Left colon (tissue), 2 donors: ENCODE measurements around the gene TAF7L. TPM values are rescaled to one million over a fixed set of nuclear protein-coding genes. Genes with fewer than 3 reads are reported as not detected.
"Not testable (repeated sequence)": the region's sequence is repeated elsewhere in the genome, so short reads cannot be mapped to it uniquely, and the experiment has no call there.

Experiments used
- ATAC-seq: fragments of 200-7000 bp; cut with Tn5 transposase; one replicate; pipeline ENCODE4 v1.9.1; 2020; ENCODE audit warnings: mild to moderate bottlenecking, moderate library complexity
- DNase-seq, 2 donors: peaks; one replicate each; pipeline ENCODE4 v3.0.0-alpha.2; 2020
- intact Hi-C, 2 donors: fragments of 100-400 bp; cut with DNase I in 1 of 2; cut with micrococcal nuclease in 1 of 2; formaldehyde crosslinking; loops; one replicate each; pipeline versions ENCODE4 v1.11.2 to v1.14.0; 2022; cut with DNase I, micrococcal nuclease
- long read RNA-seq: library from polyadenylated mRNA; unstranded; transcript quantifications from one replicate; pipeline ENCODE4 v2.0.0, GENCODE V29; 2021
- total RNA-seq, 2 donors: library from RNA; stranded (reverse); fragmentation: NEBNext Ultra II Directional; extraction: Animal tissue kit (Norgen Biotek cat#: 25700); gene quantifications; one replicate each; pipeline ENCODE4 v1.2.1, GENCODE V29; 2021
- donor health status: DM: no; HTN: no; CAD: no.
- donor health status: DM: yes; HTN: yes; CAD: no.

Gene TAF7L
- under 1 TPM in 1 of 2 donors, not detected in 1; 0.20 TPM for total RNA-seq
- long read RNA-seq, result 0 reads

DNA sequence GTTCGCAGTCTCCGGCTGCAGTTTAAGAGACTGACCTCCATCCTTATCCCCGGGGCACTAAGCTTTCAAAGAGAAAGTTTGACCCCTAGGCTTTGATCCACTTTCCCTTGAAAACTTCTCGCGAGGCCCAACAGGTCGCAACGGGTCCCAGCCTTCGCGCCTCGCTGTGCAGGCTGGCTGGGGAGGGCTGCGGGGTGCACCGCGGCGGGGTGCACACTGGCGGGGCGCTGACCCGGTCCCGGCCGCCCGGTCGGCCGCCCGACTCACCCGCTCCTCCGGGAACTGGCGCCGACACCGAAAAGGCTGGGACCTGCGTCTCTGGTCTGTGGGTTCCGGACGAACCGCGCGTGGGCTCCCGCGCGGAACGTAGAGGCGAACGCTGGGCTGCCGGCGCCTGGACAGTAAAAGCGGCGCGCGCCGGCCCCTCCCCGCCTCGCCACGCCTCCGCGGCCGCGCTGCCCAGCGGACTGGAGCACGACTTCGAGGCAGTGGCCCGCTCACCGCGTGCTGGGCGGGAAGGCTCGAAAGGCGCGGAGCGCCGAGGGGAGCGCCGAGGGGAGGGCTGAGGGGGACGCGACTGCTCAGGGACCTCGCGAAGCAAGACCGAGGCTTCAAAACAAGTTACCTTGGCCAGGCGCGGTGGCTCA is at the start of gene TAF7L:
TSS of gene TAF7L (minus strand) at position 378 of the 647 bp plus-strand sequence. CDS start 3,791 bp downstream, outside the sequence.
- DNase-seq (no peak), ATAC-seq (peak; percentile 46)
- intact Hi-C loops, result no loop called here

- DNase-seq, result no peak
These were observed 46.7 kb upstream of the TAF7L start for GRCh38 chrX:101337776-101338271.

GRCh38 chrX:101334310-101334709 is 43.2 kb upstream of the TAF7L start:
- DNase-seq, intact Hi-C loops, ATAC-seq: not testable (repeated sequence)

More at GRCh38 chrX:101337776-101338271, 46.7 kb upstream of the TAF7L start:
- intact Hi-C loops, result no loop called here
- no peak for ATAC-seq

- DNase-seq (peak; percentile 29 to 52), ATAC-seq (peak; percentile 85)
- intact Hi-C loops, result not testable (repeated sequence)
These were observed 35.5 kb upstream of the TAF7L start for GRCh38 chrX:101326600-101326999.

- DNase-seq (no peak), ATAC-seq (no peak)
- intact Hi-C loops, result no loop called here
These were observed 12.7 kb upstream of the TAF7L start for GRCh38 chrX:101303790-101304189.

DNA sequence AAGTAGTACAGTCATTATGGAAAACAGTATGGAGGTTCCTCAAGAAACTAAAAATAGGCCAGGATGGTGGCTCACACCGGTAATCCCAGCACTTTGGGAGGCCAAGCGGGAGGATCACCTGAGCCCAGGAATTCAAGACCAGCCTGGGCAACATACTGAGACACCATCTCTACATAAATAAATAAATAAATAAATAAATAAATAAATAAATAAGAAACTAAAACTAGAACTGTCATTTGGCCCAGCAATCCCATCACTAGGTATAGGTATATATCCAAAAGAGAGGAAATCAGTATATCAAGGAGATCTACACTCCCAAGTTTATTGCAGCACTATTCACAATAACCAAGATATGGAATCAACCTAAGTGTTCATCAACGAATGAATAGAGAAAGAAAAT is 4.5 kb upstream of the TAF7L start:
- ATAC-seq, intact Hi-C loops, DNase-seq: not testable (repeated sequence)

GRCh38 chrX:101287402-101287801 is 3.7 kb downstream of the TAF7L start:
- ATAC-seq (peak; percentile 62), DNase-seq (no peak)
- intact Hi-C loops, result loop anchor here in 1 of 2 donors (10.0 kb wide), 1 partner anchor 393 kb away; no protein-coding TSS in a partner anchor

GRCh38 chrX:101276238-101276637 is 14.9 kb downstream of the TAF7L start:
- no peak for ATAC-seq
- no peak for DNase-seq
- intact Hi-C loops, result no loop called here

GRCh38 chrX:101274198-101274597 is 16.9 kb downstream of the TAF7L start:
- intact Hi-C loops, result no loop called here
- no peak for ATAC-seq

GRCh38 chrX:101265869-101266428 is 25.2 kb downstream of the TAF7L start:
- intact Hi-C loops, result no loop called here
- ATAC-seq, result no peak
- no peak for DNase-seq

More at GRCh38 chrX:101274198-101274597, 16.9 kb downstream of the TAF7L start:
- no peak for DNase-seq

- no peak for ATAC-seq
- intact Hi-C loops, result no loop called here
These were observed 27.4 kb downstream of the TAF7L start for GRCh38 chrX:101263766-101264165.

DNA sequence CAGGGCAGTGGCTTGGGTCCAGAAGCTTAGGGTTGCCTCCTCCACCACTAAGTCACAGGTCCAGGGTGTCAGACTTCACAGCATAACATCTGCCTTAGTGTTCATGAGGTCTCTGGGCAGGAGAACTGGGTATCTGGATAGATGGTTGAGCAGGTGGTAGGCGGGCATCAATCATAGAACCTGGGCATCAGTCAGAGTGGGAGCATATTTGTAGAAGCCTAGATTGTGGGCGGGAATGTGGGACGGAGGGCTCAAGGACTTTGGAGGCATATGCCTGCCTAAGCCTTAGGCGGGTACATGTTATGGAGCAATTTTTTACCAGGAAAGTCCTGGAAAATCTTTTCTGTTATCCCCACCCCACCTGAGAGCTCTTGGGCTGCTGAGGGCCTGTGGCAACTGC is 28.5 kb downstream of the TAF7L start:
- ATAC-seq (no peak), DNase-seq (no peak)
- intact Hi-C loops, result no loop called here

More at GRCh38 chrX:101263766-101264165, 27.4 kb downstream of the TAF7L start:
- no peak for DNase-seq

DNA sequence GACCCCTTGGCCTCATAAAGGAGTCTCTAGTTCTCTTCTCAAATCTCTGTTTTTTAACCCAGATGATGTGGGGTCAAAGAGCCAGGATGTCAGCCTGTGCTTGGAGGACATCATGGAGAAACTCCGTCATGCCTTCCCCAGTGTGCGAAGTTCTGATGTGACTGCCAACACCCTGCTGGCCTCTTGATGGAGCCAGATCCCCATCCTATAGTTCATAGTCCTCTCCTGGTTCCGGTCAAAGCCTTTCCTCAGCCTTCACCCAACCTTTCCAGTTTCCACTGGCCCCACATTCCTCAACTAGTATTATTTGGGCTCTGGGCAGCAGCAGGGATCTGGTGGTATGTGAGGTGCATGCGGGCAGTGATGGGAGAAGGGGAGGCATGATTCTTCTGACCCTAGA is 30.7 kb downstream of the TAF7L start:
- intact Hi-C loops, result no loop called here
- peak; percentile 81 for ATAC-seq
- no peak for DNase-seq

DNA sequence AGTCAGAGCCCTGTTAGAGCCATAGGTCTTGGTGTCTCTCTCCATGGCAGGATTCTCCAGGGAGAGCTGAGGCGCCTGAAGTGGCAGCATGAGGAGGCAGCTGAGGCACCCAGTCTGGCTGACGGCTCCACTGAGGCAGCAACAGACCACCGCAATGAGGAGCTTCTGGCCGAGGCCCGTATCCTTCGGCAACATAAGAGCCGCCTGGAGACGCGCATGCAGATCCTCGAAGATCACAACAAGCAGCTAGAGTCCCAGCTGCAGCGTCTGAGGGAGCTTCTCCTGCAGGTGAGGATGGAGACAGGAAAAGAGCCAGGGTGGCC is 32.9 kb downstream of the TAF7L start:
- ATAC-seq, result no peak
- intact Hi-C loops, result no loop called here
- DNase-seq, result no peak

DNA sequence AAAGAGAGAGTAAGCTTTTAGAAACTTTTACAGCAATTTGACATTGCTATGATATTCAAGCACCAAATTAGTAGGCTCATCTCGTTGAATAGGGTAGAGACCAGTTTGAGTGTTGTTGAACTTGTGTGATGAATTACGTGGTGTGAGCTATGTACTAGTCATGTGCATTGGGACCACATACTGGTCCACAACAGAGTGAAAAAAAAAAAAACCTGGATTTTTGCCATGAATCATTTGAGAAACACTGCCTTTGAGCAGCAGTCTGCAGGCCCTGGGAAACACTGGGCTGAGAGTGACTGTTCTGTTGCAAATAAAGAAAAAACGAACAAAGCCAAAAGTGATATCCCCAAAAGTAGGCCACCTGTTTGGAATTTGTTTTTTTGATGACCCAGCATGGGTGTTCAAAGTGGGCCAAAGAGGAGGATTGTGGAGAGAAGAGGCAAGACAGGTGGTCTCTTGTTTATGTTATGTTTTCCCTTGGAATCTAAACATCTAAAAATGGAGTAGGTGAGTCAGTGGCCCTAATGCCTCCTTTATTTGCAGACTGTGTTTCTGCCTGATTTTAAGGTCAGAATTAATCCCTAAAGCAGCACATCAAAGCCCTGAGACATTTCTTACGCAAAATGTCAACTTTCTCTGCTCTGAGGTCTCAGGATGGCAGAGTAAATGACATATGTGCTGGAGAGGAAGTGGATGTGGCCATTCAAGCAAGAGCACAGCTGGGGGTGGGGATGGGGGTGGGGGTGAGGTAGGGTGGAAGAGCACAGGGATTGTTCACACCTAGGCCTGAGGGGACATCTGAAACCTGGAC is 33.5 kb downstream of the TAF7L start:
- DNase-seq (no peak), ATAC-seq (no peak)
- intact Hi-C loops, result no loop called here

DNA sequence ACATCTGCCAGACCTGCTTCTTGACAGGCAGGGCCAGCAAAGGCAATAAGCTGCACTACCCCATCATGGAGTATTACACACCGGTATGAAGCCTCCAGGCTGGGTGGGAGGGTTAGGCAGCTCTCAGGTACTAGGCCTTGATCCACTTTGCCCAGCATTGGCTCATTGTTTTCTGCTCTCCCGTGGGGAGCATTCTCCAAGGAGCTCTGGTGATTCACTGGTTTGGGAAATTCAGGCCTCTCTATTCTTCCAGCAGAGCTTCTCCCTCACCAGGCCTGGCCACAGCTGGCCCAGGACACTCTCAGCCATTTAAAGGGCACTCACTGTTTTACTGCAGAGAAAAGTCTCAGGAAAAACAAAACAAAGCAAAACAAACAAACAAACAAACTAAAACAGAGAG is 38.5 kb downstream of the TAF7L start:
- intact Hi-C loops, result no loop called here
- no peak for DNase-seq
- ATAC-seq, result no peak

GRCh38 chrX:101241531-101241930 is 49.6 kb downstream of the TAF7L start:
- intact Hi-C loops, result no loop called here
- DNase-seq (no peak), ATAC-seq (no peak)

GRCh38 chrX:101237041-101237440 is 54.1 kb downstream of the TAF7L start:
- intact Hi-C loops, result no loop called here
- no peak for ATAC-seq

GRCh38 chrX:101232316-101232715 is 58.8 kb downstream of the TAF7L start:
- intact Hi-C loops, result no loop called here
- no peak for ATAC-seq

More at GRCh38 chrX:101237041-101237440, 54.1 kb downstream of the TAF7L start:
- no peak for DNase-seq

DNA sequence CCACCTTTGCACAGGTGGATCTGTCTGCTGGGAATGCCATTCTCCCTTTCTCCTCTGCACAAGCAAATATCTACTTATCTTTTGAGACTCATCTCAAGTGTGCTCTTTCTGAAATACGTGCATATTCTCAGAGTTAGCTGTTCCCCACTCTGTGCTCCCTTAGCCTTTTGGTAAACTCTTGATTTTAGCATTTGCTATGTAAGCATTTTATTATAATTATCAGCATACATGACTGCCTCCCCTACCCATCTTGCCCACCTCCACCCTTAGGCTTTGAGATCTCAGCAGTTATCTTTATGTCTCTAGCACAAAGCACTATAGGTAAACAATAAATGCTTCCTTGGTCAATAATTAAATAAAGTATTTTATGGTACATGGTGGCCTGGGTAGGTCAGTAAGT is 60.1 kb downstream of the TAF7L start:
- DNase-seq (no peak), ATAC-seq (no peak)
- intact Hi-C loops, result no loop called here

More at GRCh38 chrX:101232316-101232715, 58.8 kb downstream of the TAF7L start:
- no peak for DNase-seq
